K562 (cell line): ENCODE results near the gene KCNK6. TPM values are rescaled to one million over a fixed set of nuclear protein-coding genes. Genes with fewer than 3 reads are reported as not detected.
"Not testable (repeated sequence)": the region's sequence is repeated elsewhere in the genome, so short reads cannot be mapped to it uniquely, and the experiment has no call there.

Experiments used
- ATAC-seq: fragments of 200-7000 bp; cut with Tn5 transposase; 3 replicates; pipeline ENCODE4 v1.9.1; 2020; ENCODE audit warnings: moderate library complexity
- BruUV-seq: library from RNA; stranded (reverse); fragments of 400-500 nt; replicated peaks from 2 replicates; lab custom pipeline; 2021; lab: Mats Ljungman, UMichigan
- CTCF ChIA-PET: fragments of 300-600 bp; formaldehyde crosslinking; extraction: SDS; loops from one replicate; lab custom pipeline; 2021; ENCODE audit warnings: low intra/inter-chr PET ratio; lab: Yijun Ruan, JAX
- POLR2A ChIA-PET: fragments of 300-600, 350-650 bp; sonication (Branson Sonifier 250); formaldehyde crosslinking; extraction: SDS; loops from one replicate; lab custom pipeline; 2021; ENCODE audit warnings: antibody characterized with exemption, inconsistent platforms; lab: Yijun Ruan, JAX
- DNase-seq, 4 experiments: peaks; one replicate each; pipeline versions ENCODE4 v3.0.0 to v3.0.0-alpha.2; 2011 to 2018; ENCODE audit warnings: low spot score in 3 of 4, mixed read lengths in 3 of 4; ENCODE audit errors: extremely low read depth in 1 of 4
- FAIRE-seq: peaks from 2 replicates; lab custom pipeline; 2011; peaks lifted over from hg19 to GRCh38; lab: Jason Lieb, UNC
- H2AFZ ChIP-seq: 2 replicates; pipeline ENCODE4 v1.6.0; 2011; ENCODE audit warnings: low read depth, low read length, control low read depth, inconsistent platforms
- H3K27ac ChIP-seq: fragments of 200-600 bp; 3 replicates; pipeline ENCODE4 v1.8.0; 2011; ENCODE audit warnings: low read depth, mild to moderate bottlenecking, control low read depth, inconsistent platforms, low read length, moderate library complexity, mixed read lengths; ENCODE audit errors: extremely low read depth
- H3K27me3 ChIP-seq, 2 experiments: fragments of 300-600 bp in 1 of 2; 2 replicates in 1 of 2; 3 replicates in 1 of 2; pipeline versions ENCODE4 v1.6.0 to v1.8.0; 2011; ENCODE audit warnings: inconsistent platforms in 2 of 2, low read length in 2 of 2, mild to moderate bottlenecking in 1 of 2, mixed read lengths in 1 of 2, moderate library complexity in 1 of 2; ENCODE audit not compliant: control insufficient read depth in 2 of 2, insufficient read depth in 2 of 2
- H3K36me3 ChIP-seq: fragments of 300-600 bp; 3 replicates; pipeline ENCODE4 v1.8.0; 2011; ENCODE audit warnings: mild to moderate bottlenecking, low read length, inconsistent platforms; ENCODE audit not compliant: control insufficient read depth, insufficient read depth
- H3K4me1 ChIP-seq, 2 experiments: fragments of 200-600 bp in 1 of 2; replicated peaks in 1 of 2; 2 replicates in 1 of 2; 3 replicates in 1 of 2; pipeline versions ENCODE4 v1.5.1 to v1.8.0; 2011; ENCODE audit warnings: inconsistent platforms in 2 of 2, low read length in 2 of 2, mild to moderate bottlenecking in 1 of 2, mixed read lengths in 1 of 2, moderate library complexity in 1 of 2; ENCODE audit not compliant: control insufficient read depth in 2 of 2, insufficient read depth in 2 of 2
- H3K4me2 ChIP-seq: 2 replicates; pipeline ENCODE4 v1.6.1; 2011; ENCODE audit warnings: low read length, control low read depth, inconsistent platforms, mixed read lengths; ENCODE audit not compliant: insufficient read depth
- H3K4me3 ChIP-seq: fragments of 200-600 bp; sonication (generic), shearing (Covaris generic); 2 replicates; pipeline ENCODE4 v1.5.1; 2016; ENCODE audit warnings: control low read depth, inconsistent platforms
- H3K79me2 ChIP-seq: fragments of 200-600 bp; 3 replicates; pipeline ENCODE4 v1.8.0; 2011; ENCODE audit warnings: low read length, inconsistent platforms; ENCODE audit not compliant: control insufficient read depth, insufficient read depth
- H3K9ac ChIP-seq, 2 experiments: 2 replicates each; pipeline versions ENCODE4 v1.6.0 to v1.6.1; 2011; ENCODE audit warnings: low read depth in 2 of 2, low read length in 2 of 2, control low read depth in 1 of 2, inconsistent platforms in 1 of 2, mild to moderate bottlenecking in 1 of 2, mixed read lengths in 1 of 2; ENCODE audit not compliant: insufficient read depth in 1 of 2
- H3K9me1 ChIP-seq: one replicate; pipeline ENCODE4 v1.6.0; 2011; ENCODE audit warnings: inconsistent platforms, mild to moderate bottlenecking, low read length, moderate library complexity; ENCODE audit not compliant: control insufficient read depth, insufficient read depth
- H3K9me3 ChIP-seq: replicated peaks from 2 replicates; pipeline ENCODE4 v1.5.1; 2011; ENCODE audit warnings: low read depth, low read length, inconsistent platforms; ENCODE audit not compliant: control insufficient read depth, insufficient read depth
- H4K20me1 ChIP-seq: replicated peaks from 2 replicates; pipeline ENCODE4 v1.6.1; 2011; ENCODE audit warnings: low read length, inconsistent platforms, mixed read lengths; ENCODE audit not compliant: control insufficient read depth, insufficient read depth
- CBFA2T2 ChIP-seq: fragments of 450-650 bp; conservative IDR thresholded peaks from 2 replicates; pipeline ENCODE4 v1.6.1; 2017; ENCODE audit warnings: mild to moderate bottlenecking
- CBFA2T3 ChIP-seq: fragments of 450-650 bp; IDR thresholded peaks from 2 replicates; pipeline ENCODE4 v1.6.1; 2017
- DPF2 ChIP-seq: fragments of 450-650 bp; IDR thresholded peaks from 2 replicates; pipeline ENCODE4 v1.6.1; 2016
- L3MBTL2 ChIP-seq: fragments of 450-650 bp; IDR thresholded peaks from 2 replicates; pipeline ENCODE4 v1.6.1; 2016; ENCODE audit warnings: mild to moderate bottlenecking, moderate library complexity
- TAL1 ChIP-seq: fragments of 450-650 bp; IDR thresholded peaks from 2 replicates; pipeline ENCODE4 v1.6.1; 2016; ENCODE audit warnings: mild to moderate bottlenecking
- ZNF121 ChIP-seq: sonication (generic); formaldehyde crosslinking; conservative IDR thresholded peaks from 2 replicates; pipeline ENCODE4 v1.8.0; 2022; ENCODE audit warnings: missing genetic modification reagents
- WGBS: fragments of 100-300 bp; shearing (Covaris generic); methylation state at CpG from one replicate; pipeline ENCODE4 v1.1.6; 2016; ENCODE audit warnings: low coverage, mixed read lengths; ENCODE audit not compliant: insufficient coverage; ENCODE audit errors: missing lambda C conversion rate; 5-methylcytosine and 5-hydroxymethylcytosine counted together
- in situ Hi-C: fragments of 300-500 bp; cut with MboI; formaldehyde crosslinking; loops from 4 replicates; pipeline ENCODE4 v1.15.0; 2018; ENCODE audit warnings: inconsistent platforms, mixed read lengths
- intact Hi-C: fragments of 100-400 bp; cut with micrococcal nuclease; formaldehyde crosslinking; loops from 2 replicates; pipeline ENCODE4 v1.14.2; 2022
- polyA plus RNA-seq, 8 experiments: library from polyadenylated mRNA; depleted of rRNA in 4 of 8; stranded (reverse) in 5 of 8; unstranded in 3 of 8; fragments of >200 nt; fragmentation: Nextera tagmentation in 2 of 8; fragmentation: Illumina TruSeq in 1 of 8; extraction: Ambion mirVana in 2 of 8; extraction: Trizol in 1 of 8; gene quantifications; 2 replicates each; pipeline versions ENCODE4 v1.2.1 to v1.2.3, GENCODE V29; 2011 to 2014; ENCODE audit warnings: inconsistent platforms in 1 of 8, missing spikeins in 1 of 8
- total RNA-seq, 7 experiments: library from RNA; depleted of rRNA in 6 of 7; stranded (reverse); fragments of >200 nt in 6 of 7; fragmentation: Illumina TruSeq in 2 of 7; extraction: Trizol in 2 of 7; gene quantifications; 2 replicates each; pipeline versions ENCODE4 v1.2.1 to v1.2.3, GENCODE V29; 2011 to 2021; ENCODE audit warnings: low replicate concordance in 1 of 7
- TF ChIP-seq, protein P1 (sequence below): fragments of 450-650 bp; IDR thresholded peaks from 2 replicates; pipeline ENCODE4 v1.6.1; 2016; ENCODE audit warnings: mild to moderate bottlenecking, moderate library complexity
- TF ChIP-seq, protein P2 (sequence below), 2 experiments: IDR thresholded peaks; 2 replicates each; pipeline ENCODE4 v1.6.1; 2011; ENCODE audit warnings: borderline replicate concordance in 1 of 2, control low read depth in 1 of 2, low read depth in 1 of 2, low read length in 1 of 2, mild to moderate bottlenecking in 1 of 2, mixed read lengths in 1 of 2, moderate library complexity in 1 of 2; ENCODE audit not compliant: insufficient read depth in 1 of 2, insufficient read length in 1 of 2, poor library complexity in 1 of 2, severe bottlenecking in 1 of 2; ENCODE audit errors: extremely low read depth in 1 of 2

KCNK6 gene
- total and polyA plus RNA-seq, 9 of the 15 experiments (the other 6 are each of a cell fraction or from before 2014, with no cell fraction given), result 0.05 to 0.42 (median 0.15) TPM

DNA sequence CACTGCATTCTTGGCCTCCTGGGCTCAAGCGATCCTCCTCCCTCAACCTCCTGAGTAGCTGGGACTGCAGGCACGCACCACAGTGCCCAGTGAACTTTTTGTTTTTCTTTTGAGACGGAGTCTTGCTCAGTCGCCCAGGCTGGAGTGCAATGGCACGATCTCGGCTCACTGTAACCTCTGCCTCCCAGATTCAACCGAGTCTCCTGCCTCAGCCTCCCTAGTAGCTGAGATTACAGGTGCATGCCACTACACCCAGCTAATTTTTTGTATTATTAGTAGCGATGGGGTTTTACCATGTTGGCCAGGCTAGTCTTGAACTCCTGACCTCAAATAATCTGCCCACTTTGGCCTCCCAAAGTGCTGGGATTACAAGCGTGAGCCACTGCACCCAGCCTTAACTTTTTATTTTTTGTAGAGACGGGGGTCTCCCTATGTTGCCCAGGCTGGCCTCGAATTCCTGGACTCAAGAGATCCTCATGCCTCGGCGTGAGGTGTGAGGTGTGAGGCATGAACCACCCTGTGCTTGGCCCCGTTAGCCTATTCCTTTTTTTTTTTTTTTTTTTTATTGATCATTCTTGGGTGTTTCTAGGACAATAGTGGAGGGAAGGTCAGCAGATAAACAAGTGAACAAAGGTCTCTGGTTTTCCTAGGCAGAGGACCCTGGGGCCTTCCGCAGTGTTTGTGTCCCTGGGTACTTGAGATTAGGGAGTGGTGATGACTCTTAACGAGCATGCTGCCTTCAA lies 43.5 kb downstream of the KCNK6 start:
- CTCF ChIA-PET, result not testable (repeated sequence)
- TF ChIP-seq DPF2 (0 out of 2 replicates have a peak, but pooled peaks have one; percentile 29), L3MBTL2 (peak; percentile 70), CBFA2T2 (peak; percentile 45), CBFA2T3 (peak; percentile 66), ZNF121 (CRISPR knock-in tag) (peak; percentile 20; the same call in 1 of the 2 replicates), TAL1 (peak; percentile 28; the same call in 1 of the 2 replicates)
- TF ChIP-seq, protein P1, sequence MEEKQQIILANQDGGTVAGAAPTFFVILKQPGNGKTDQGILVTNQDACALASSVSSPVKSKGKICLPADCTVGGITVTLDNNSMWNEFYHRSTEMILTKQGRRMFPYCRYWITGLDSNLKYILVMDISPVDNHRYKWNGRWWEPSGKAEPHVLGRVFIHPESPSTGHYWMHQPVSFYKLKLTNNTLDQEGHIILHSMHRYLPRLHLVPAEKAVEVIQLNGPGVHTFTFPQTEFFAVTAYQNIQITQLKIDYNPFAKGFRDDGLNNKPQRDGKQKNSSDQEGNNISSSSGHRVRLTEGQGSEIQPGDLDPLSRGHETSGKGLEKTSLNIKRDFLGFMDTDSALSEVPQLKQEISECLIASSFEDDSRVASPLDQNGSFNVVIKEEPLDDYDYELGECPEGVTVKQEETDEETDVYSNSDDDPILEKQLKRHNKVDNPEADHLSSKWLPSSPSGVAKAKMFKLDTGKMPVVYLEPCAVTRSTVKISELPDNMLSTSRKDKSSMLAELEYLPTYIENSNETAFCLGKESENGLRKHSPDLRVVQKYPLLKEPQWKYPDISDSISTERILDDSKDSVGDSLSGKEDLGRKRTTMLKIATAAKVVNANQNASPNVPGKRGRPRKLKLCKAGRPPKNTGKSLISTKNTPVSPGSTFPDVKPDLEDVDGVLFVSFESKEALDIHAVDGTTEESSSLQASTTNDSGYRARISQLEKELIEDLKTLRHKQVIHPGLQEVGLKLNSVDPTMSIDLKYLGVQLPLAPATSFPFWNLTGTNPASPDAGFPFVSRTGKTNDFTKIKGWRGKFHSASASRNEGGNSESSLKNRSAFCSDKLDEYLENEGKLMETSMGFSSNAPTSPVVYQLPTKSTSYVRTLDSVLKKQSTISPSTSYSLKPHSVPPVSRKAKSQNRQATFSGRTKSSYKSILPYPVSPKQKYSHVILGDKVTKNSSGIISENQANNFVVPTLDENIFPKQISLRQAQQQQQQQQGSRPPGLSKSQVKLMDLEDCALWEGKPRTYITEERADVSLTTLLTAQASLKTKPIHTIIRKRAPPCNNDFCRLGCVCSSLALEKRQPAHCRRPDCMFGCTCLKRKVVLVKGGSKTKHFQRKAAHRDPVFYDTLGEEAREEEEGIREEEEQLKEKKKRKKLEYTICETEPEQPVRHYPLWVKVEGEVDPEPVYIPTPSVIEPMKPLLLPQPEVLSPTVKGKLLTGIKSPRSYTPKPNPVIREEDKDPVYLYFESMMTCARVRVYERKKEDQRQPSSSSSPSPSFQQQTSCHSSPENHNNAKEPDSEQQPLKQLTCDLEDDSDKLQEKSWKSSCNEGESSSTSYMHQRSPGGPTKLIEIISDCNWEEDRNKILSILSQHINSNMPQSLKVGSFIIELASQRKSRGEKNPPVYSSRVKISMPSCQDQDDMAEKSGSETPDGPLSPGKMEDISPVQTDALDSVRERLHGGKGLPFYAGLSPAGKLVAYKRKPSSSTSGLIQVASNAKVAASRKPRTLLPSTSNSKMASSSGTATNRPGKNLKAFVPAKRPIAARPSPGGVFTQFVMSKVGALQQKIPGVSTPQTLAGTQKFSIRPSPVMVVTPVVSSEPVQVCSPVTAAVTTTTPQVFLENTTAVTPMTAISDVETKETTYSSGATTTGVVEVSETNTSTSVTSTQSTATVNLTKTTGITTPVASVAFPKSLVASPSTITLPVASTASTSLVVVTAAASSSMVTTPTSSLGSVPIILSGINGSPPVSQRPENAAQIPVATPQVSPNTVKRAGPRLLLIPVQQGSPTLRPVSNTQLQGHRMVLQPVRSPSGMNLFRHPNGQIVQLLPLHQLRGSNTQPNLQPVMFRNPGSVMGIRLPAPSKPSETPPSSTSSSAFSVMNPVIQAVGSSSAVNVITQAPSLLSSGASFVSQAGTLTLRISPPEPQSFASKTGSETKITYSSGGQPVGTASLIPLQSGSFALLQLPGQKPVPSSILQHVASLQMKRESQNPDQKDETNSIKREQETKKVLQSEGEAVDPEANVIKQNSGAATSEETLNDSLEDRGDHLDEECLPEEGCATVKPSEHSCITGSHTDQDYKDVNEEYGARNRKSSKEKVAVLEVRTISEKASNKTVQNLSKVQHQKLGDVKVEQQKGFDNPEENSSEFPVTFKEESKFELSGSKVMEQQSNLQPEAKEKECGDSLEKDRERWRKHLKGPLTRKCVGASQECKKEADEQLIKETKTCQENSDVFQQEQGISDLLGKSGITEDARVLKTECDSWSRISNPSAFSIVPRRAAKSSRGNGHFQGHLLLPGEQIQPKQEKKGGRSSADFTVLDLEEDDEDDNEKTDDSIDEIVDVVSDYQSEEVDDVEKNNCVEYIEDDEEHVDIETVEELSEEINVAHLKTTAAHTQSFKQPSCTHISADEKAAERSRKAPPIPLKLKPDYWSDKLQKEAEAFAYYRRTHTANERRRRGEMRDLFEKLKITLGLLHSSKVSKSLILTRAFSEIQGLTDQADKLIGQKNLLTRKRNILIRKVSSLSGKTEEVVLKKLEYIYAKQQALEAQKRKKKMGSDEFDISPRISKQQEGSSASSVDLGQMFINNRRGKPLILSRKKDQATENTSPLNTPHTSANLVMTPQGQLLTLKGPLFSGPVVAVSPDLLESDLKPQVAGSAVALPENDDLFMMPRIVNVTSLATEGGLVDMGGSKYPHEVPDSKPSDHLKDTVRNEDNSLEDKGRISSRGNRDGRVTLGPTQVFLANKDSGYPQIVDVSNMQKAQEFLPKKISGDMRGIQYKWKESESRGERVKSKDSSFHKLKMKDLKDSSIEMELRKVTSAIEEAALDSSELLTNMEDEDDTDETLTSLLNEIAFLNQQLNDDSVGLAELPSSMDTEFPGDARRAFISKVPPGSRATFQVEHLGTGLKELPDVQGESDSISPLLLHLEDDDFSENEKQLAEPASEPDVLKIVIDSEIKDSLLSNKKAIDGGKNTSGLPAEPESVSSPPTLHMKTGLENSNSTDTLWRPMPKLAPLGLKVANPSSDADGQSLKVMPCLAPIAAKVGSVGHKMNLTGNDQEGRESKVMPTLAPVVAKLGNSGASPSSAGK, result peak; percentile 67
- TF ChIP-seq, protein P2, sequence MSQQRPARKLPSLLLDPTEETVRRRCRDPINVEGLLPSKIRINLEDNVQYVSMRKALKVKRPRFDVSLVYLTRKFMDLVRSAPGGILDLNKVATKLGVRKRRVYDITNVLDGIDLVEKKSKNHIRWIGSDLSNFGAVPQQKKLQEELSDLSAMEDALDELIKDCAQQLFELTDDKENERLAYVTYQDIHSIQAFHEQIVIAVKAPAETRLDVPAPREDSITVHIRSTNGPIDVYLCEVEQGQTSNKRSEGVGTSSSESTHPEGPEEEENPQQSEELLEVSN (IDR thresholded peaks at IDR 0.05; ENCODE audit: borderline replicate concordance in 1 of 2, extremely low read depth in 1 of 2, insufficient read depth in 1 of 2, insufficient read length in 1 of 2, low read depth in 1 of 2, low read length in 1 of 2, poor library complexity in 1 of 2, severe bottlenecking in 1 of 2), result peak in 1 of 2 experiments; percentile 56

More for the DNA sequence above, 43.5 kb downstream of the KCNK6 start:
- 48% methylated on average over 11 of the region's 16 CpGs for WGBS
- in situ Hi-C loops, FAIRE-seq, H3K79me2 ChIP-seq, H3K36me3 ChIP-seq, BruUV-seq, ATAC-seq, DNase-seq, intact Hi-C loops, H3K27ac ChIP-seq, H3K9me3 ChIP-seq, H3K9me1 ChIP-seq: not testable (repeated sequence)
- Histone ChIP-seq H3K9ac (peak overlapping the region in 1 of 2 experiments; percentile 84; a peak in 2 of 4 replicates), H2AFZ (peak overlapping the region; percentile 98; the same call in 1 of the 2 replicates), H3K4me1 (peaks cover 10 to 26% of the 10 kb centered on the region in 2 experiments; a peak in 4 of 5 replicates), H4K20me1 (peaks cover 10% of the 10 kb centered on the region; the same call in 1 of the 2 replicates), H3K27me3 (peaks cover 23 to 25% of the 10 kb centered on the region in 2 experiments), H3K4me2 (peak overlapping the region; percentile 91), H3K4me3 (peak overlapping the region; percentile 64)
- POLR2A ChIA-PET, result interaction anchor here (1.3 kb wide), 1 partner anchor 11 kb away, joined by 8 read pairs; the partner anchor contains the start of gene PSMD8
